OCI-LY7 (cell line): Measurements from ENCODE around the gene PRCP. TPM values are rescaled to one million over a fixed set of nuclear protein-coding genes. Genes with fewer than 3 reads are reported as not detected.

Experiments used
- BruUV-seq: library from RNA; stranded (reverse); fragments of 400-500 nt; replicated peaks from 2 replicates; lab custom pipeline; 2021; lab: Mats Ljungman, UMichigan
- CTCF ChIA-PET: fragments of 300-600 bp; sonication (Branson Sonifier 250); formaldehyde crosslinking; loops from one replicate; lab custom pipeline; 2022; ENCODE audit warnings: antibody characterized with exemption; ENCODE audit not compliant: unreplicated experiment; lab: Charles Lee
- POLR2A ChIA-PET: fragments of 300-600 bp; sonication (Branson Sonifier 250); formaldehyde crosslinking; loops from one replicate; lab custom pipeline; 2022; ENCODE audit warnings: antibody characterized with exemption; lab: Charles Lee
- DNase-seq: peaks from one replicate; pipeline ENCODE4 v3.0.0-alpha.2; 2015; ENCODE audit warnings: low spot score
- H2AFZ ChIP-seq: fragments of 200-600 bp; sonication (generic), shearing (Covaris generic); 2 replicates; pipeline ENCODE4 v1.6.1; 2014; ENCODE audit warnings: mild to moderate bottlenecking, antibody characterized with exemption, low read length, moderate library complexity
- H3K27ac ChIP-seq: fragments of 200-600 bp; sonication (generic); 2 replicates; pipeline ENCODE4 v1.5.1; 2014; ENCODE audit warnings: mixed run types, low read depth, mild to moderate bottlenecking, moderate library complexity, low read length, inconsistent platforms; ENCODE audit not compliant: poor library complexity, severe bottlenecking
- H3K36me3 ChIP-seq: fragments of 200-600 bp; sonication (generic); 2 replicates; pipeline ENCODE4 v1.6.1; 2014; ENCODE audit warnings: mild to moderate bottlenecking, antibody characterized with exemption, low read length, moderate library complexity, mixed read lengths; ENCODE audit not compliant: insufficient read depth
- H3K4me1 ChIP-seq: fragments of 200-600 bp; sonication (generic); 2 replicates; pipeline ENCODE4 v1.5.1; 2014; ENCODE audit warnings: mild to moderate bottlenecking, low read length; ENCODE audit not compliant: insufficient read depth, poor library complexity, severe bottlenecking
- H3K4me2 ChIP-seq: fragments of 200-600 bp; sonication (generic); 2 replicates; pipeline ENCODE4 v1.6.1; 2014; ENCODE audit warnings: mild to moderate bottlenecking, low read length
- H3K4me3 ChIP-seq: fragments of 200-600 bp; sonication (generic); 2 replicates; pipeline ENCODE4 v1.5.1; 2014; ENCODE audit warnings: mild to moderate bottlenecking, low read depth, low read length; ENCODE audit not compliant: poor library complexity, severe bottlenecking
- H3K79me2 ChIP-seq: fragments of 200-600 bp; sonication (generic); 2 replicates; pipeline ENCODE4 v1.6.1; 2016; ENCODE audit warnings: low read depth, mild to moderate bottlenecking, low read length, moderate library complexity, mixed read lengths; ENCODE audit not compliant: insufficient read depth
- H3K9me2 ChIP-seq: fragments of 200-600 bp; sonication (generic); 2 replicates; pipeline ENCODE4 v1.6.1; 2016; ENCODE audit warnings: mild to moderate bottlenecking, low read length, mixed read lengths; ENCODE audit not compliant: insufficient read depth
- H3K9me3 ChIP-seq: fragments of 200-600 bp; sonication (generic); 2 replicates; pipeline ENCODE4 v1.6.1; 2014; ENCODE audit warnings: mild to moderate bottlenecking, mixed run types, low read length, mixed read lengths
- H4K20me1 ChIP-seq: fragments of 200-600 bp; sonication (generic); 2 replicates; pipeline ENCODE4 v1.6.1; 2014; ENCODE audit warnings: mild to moderate bottlenecking, antibody characterized with exemption, low read length, moderate library complexity, mixed read lengths; ENCODE audit not compliant: insufficient read depth
- CTCF ChIP-seq: fragments of 200-600 bp; sonication (generic); conservative IDR thresholded peaks from 2 replicates; pipeline ENCODE4 v1.5.1; 2014; ENCODE audit warnings: mild to moderate bottlenecking, antibody characterized with exemption, low read length, moderate library complexity, mixed read lengths
- EZH2phosphoT487 ChIP-seq: fragments of 200-600 bp; sonication (generic); IDR thresholded peaks from 2 replicates; pipeline ENCODE4 v1.6.1; 2018; ENCODE audit warnings: low read depth, borderline replicate concordance, mild to moderate bottlenecking, mixed run types, antibody characterized with exemption, low read length, moderate library complexity, mixed read lengths
- intact Hi-C: fragments of 100-400 bp; cut with micrococcal nuclease; formaldehyde crosslinking; loops from one replicate; pipeline ENCODE4 v1.10.0; 2022; ENCODE audit not compliant: unreplicated experiment
- total RNA-seq, 2 experiments: library from RNA; depleted of rRNA in 1 of 2; stranded (reverse); fragments of >200 nt in 1 of 2; shearing (Covaris generic) in 1 of 2; gene quantifications; 2 replicates each; pipeline ENCODE4 v1.2.3, GENCODE V29; 2014 to 2022

The PRCP gene
- total RNA-seq, 2 experiments from 2014 or later: 6.5 to 18.3 TPM

GRCh38 chr11:82903843-82904586 lies 3.8 kb upstream of the PRCP start:
- peaks cover 4% of the 10 kb centered on the region; the same call in 1 of the 2 replicates for H3K36me3 ChIP-seq
- BruUV-seq: no TSS peak
- H3K9me3 ChIP-seq: no peaks in the 10 kb centered on the region
- H4K20me1 ChIP-seq: peaks cover 18% of the 10 kb centered on the region; the same call in 1 of the 2 replicates
- intact Hi-C loops: loop anchor here (10.0 kb wide), 1 partner anchor 291 kb away; the partner anchor contains the start of gene ANKRD42
- ChIA-PET POLR2A (interaction anchor here (0.7 to 4.6 kb wide), 15 partner anchors 9 to 361 kb away, joined by 3 to 36 read pairs (median 3); partner anchors contain the start of gene PCF11), CTCF (interaction anchor here (0.7 to 1.0 kb wide), 2 partner anchors 26 to 104 kb away, joined by 3 to 4 read pairs; no protein-coding TSS in a partner anchor)
- peaks cover 78% of the 10 kb centered on the region for H3K79me2 ChIP-seq
- no peak overlapping the region for H2AFZ ChIP-seq
- peak overlapping the region; percentile 79 for H3K4me3 ChIP-seq
- peak overlapping the region; percentile 83 for H3K4me2 ChIP-seq
- H3K9me2 ChIP-seq: no peaks in the 10 kb centered on the region
- DNase-seq: peak; percentile 18
- TF ChIP-seq CTCF: no peak
- TF ChIP-seq EZH2phosphoT487: no peak
- H3K4me1 ChIP-seq: peaks cover 74% of the 10 kb centered on the region
- peak overlapping the region; percentile 43 for H3K27ac ChIP-seq

DNA sequence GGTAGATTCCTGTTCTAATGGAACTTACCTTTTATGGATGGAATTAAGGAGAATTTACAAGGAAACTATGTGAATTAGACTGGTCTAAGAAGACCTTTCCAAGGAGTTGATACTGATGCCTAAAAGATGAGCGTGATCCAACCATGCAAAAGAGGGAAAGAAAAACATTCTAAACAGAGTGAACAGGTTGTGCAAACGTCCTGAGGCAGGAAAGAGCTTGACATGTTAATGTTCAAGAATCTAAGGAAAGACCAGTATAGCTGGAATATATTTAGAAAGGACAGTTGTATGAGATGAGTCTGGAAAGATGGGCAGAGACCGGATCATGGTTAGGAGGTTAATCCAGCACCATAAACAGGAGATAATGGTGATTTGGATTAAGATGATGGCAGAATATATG lies 2.6 kb upstream of the PRCP start:
- Histone ChIP-seq H3K36me3 (peaks cover 4% of the 10 kb centered on the region; the same call in 1 of the 2 replicates), H3K27ac (no peak overlapping the region), H3K9me3 (no peaks in the 10 kb centered on the region), H3K4me2 (peak overlapping the region; percentile 83), H3K4me1 (peaks cover 73% of the 10 kb centered on the region), H4K20me1 (peaks cover 18% of the 10 kb centered on the region; the same call in 1 of the 2 replicates), H2AFZ (no peak overlapping the region), H3K4me3 (peak overlapping the region; percentile 79), H3K9me2 (no peaks in the 10 kb centered on the region), H3K79me2 (peaks cover 67% of the 10 kb centered on the region)
- intact Hi-C loops: loop anchor here (10.0 kb wide), 1 partner anchor 292 kb away; the partner anchor contains the start of gene ANKRD42
- no peak for DNase-seq
- POLR2A ChIA-PET: interaction anchor here (0.8 to 4.6 kb wide), 8 partner anchors 17 to 347 kb away, joined by 3 to 36 read pairs (median 5); partner anchors contain the start of genes PCF11 and RAB30
- CTCF ChIA-PET: interaction anchor here (0.9 kb wide), 1 partner anchor 14 kb away, joined by 3 read pairs; no protein-coding TSS in a partner anchor
- no TSS peak for BruUV-seq
- no peak for TF ChIP-seq CTCF
- no peak for TF ChIP-seq EZH2phosphoT487
